ENCODE measurements around the gene PRDM16. TPM values are rescaled to one million over a fixed set of nuclear protein-coding genes. Genes with fewer than 3 reads are reported as not detected.

PRDM16 gene
- total RNA-seq, 1 experiment from 2014 or later, result 0.09 TPM

DNA sequence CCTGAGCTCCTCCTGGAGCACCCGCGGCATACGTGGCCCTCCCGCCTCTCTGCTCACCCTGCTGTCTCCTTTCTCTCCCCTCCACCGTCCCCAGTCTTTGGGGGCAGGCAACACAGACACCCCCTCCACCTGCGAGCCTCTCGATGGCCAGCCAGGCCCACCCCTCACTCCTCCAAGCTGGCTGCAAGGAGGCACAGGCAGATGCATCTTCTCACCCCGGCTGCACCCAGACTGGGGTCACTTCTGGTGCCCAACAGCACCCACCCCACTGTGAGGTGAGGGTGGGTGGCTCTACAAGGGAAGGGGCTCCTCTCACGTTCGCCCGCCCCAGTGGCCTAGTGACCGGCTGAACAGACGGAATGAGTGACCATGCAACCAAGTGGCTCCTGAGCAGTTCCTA, 277.5 kb downstream of the PRDM16 start:
- no peaks in the 10 kb centered on the region for H3K27me3 Mint-ChIP-seq (ENCODE audit: unreplicated experiment)
- intact Hi-C loops (cut with micrococcal nuclease; ENCODE audit: unreplicated experiment), result no loop called here
- H3K4me1 Mint-ChIP-seq (ENCODE audit: low read depth, unreplicated experiment), result no peaks in the 10 kb centered on the region

DNA sequence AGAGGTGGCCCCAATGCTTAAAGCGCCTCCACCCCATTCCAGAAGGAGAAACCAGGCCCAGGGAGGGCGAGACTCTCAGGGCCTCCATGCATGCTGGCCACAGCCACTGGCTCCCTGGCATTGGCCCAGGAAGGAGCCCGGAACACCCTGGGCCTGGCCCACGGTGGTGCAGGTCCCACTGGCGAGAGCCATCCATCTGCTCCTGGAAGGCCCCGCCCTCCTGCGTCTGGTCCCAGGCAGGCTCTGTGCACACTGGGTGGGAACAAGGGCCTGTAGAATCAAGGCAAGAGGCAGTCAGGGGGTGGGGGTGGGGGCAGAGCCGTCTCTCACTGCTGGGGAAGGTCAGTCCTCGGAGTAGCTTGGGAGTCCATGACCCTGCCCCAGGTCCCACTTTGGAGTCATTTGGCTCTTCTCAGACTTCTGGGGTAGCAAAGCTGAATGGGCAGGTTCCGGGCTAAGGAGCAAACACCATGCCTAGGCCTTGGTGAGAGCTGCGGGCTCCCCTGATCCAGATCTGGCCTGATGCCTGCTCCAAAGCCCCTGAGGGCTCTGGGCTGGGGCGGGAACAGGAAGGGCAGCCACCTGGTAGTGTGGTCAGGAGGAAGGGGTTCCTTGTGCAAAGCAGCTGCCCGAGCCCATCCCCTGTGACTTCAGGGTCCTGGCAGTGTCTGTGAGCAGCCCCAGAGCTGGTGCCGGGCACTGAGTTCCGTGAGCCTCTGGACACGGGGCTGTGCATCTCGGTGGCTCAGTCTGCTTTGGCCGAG, 278.4 kb downstream of the PRDM16 start:
- H3K27me3 Mint-ChIP-seq (ENCODE audit: unreplicated experiment), result peaks cover 9% of the 10 kb centered on the region
- no peak overlapping the region for H3K27ac Mint-ChIP-seq (ENCODE audit: unreplicated experiment)
- TF ChIP-seq CTCF (IDR thresholded peaks at IDR 0.05; ENCODE audit: unreplicated experiment), result no peak
- BruUV-seq (replicated peaks), result no TSS peak
- peaks cover 3% of the 10 kb centered on the region for H3K9me3 Mint-ChIP-seq (ENCODE audit: low read depth, unreplicated experiment)
- CTCF ChIA-PET, result interaction anchor here (1.3 kb wide), 1 partner anchor 8 kb away, joined by 5 read pairs; no protein-coding TSS in a partner anchor
- H3K36me3 Mint-ChIP-seq (ENCODE audit: insufficient read depth, unreplicated experiment), result no peaks in the 10 kb centered on the region
- no peak overlapping the region for H3K4me3 Mint-ChIP-seq (ENCODE audit: low read depth, unreplicated experiment)
- no peaks in the 10 kb centered on the region for H3K4me1 Mint-ChIP-seq (ENCODE audit: low read depth, unreplicated experiment)
- intact Hi-C loops (cut with micrococcal nuclease; ENCODE audit: unreplicated experiment), result no loop called here
- no peak for DNase-seq

More for the DNA sequence above, 277.5 kb downstream of the PRDM16 start:
- H3K4me3 Mint-ChIP-seq (ENCODE audit: low read depth, unreplicated experiment), result no peak overlapping the region
- CTCF ChIA-PET, result no interaction called here
- no TSS peak for BruUV-seq (replicated peaks)
- H3K27ac Mint-ChIP-seq (ENCODE audit: unreplicated experiment), result no peak overlapping the region
- no peak for DNase-seq
- H3K9me3 Mint-ChIP-seq (ENCODE audit: low read depth, unreplicated experiment), result peaks cover 3% of the 10 kb centered on the region
- no peak for TF ChIP-seq CTCF (IDR thresholded peaks at IDR 0.05; ENCODE audit: unreplicated experiment)
- H3K36me3 Mint-ChIP-seq (ENCODE audit: insufficient read depth, unreplicated experiment), result no peaks in the 10 kb centered on the region

DNA sequence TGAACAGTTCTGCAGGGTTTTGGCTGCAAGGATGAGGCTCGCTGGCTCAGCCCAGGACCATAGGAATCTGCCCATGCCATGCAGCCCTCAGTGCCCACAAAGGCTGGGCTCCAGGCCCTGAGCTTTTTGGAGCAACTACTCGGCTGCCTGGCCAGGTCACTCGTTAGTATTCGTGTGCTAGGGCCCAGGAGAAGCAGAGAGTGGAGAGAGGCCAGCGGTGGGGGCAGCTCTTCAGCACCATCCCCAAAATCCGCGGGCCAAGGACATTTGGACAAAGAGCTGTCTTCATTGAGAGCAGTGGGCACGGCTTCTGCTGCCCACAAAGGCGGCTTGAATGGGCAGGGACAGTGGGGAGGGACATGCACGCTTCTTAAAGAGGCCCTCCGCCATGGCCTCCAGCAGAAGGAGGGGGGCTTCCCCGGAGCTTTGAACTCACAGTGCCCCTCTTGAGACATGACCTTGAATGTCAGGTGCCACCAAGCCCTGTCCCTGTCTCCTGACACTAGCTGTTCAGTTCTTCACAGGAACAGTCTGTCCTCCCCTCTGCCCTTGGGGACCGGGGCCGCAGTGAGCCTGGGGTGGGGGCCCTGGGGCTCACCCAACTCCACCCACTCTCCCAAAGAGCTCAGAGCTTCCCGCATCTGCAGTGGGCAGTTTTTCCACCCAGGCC, 279.3 kb downstream of the PRDM16 start:
- DNase-seq, result no peak
- peaks cover 14% of the 10 kb centered on the region for H3K27me3 Mint-ChIP-seq (ENCODE audit: unreplicated experiment)
- BruUV-seq (replicated peaks), result no TSS peak
- H3K4me1 Mint-ChIP-seq (ENCODE audit: low read depth, unreplicated experiment), result no peaks in the 10 kb centered on the region
- intact Hi-C loops (cut with micrococcal nuclease; ENCODE audit: unreplicated experiment), result no loop called here
- H3K36me3 Mint-ChIP-seq (ENCODE audit: insufficient read depth, unreplicated experiment), result no peaks in the 10 kb centered on the region
- H3K27ac Mint-ChIP-seq (ENCODE audit: unreplicated experiment), result no peak overlapping the region
- no peak for TF ChIP-seq CTCF (IDR thresholded peaks at IDR 0.05; ENCODE audit: unreplicated experiment)
- CTCF ChIA-PET, result interaction anchor here (1.3 kb wide), 1 partner anchor 9 kb away, joined by 5 read pairs; no protein-coding TSS in a partner anchor
- H3K9me3 Mint-ChIP-seq (ENCODE audit: low read depth, unreplicated experiment), result peaks cover 2% of the 10 kb centered on the region
- H3K4me3 Mint-ChIP-seq (ENCODE audit: low read depth, unreplicated experiment), result no peak overlapping the region

- Mint-ChIP-seq H3K4me3 (ENCODE audit: low read depth, unreplicated experiment) (no peak overlapping the region), H3K9me3 (ENCODE audit: low read depth, unreplicated experiment) (no peaks in the 10 kb centered on the region), H3K27ac (ENCODE audit: unreplicated experiment) (no peak overlapping the region), H3K27me3 (ENCODE audit: unreplicated experiment) (peaks cover 14% of the 10 kb centered on the region), H3K4me1 (ENCODE audit: low read depth, unreplicated experiment) (no peaks in the 10 kb centered on the region), H3K36me3 (ENCODE audit: insufficient read depth, unreplicated experiment) (no peaks in the 10 kb centered on the region)
- TF ChIP-seq CTCF (IDR thresholded peaks at IDR 0.05; ENCODE audit: unreplicated experiment), result peak; percentile 46
- BruUV-seq (replicated peaks), result no TSS peak
- peak; percentile 49 for DNase-seq
- CTCF ChIA-PET, result interaction anchor here (0.9 to 1.3 kb wide), 4 partner anchors 9 to 36 kb away, joined by 4 to 9 read pairs (median 5); no protein-coding TSS in a partner anchor
- intact Hi-C loops (cut with micrococcal nuclease; ENCODE audit: unreplicated experiment), result no loop called here
Measured at GRCh38 chr1:3349161-3349967, 280.4 kb downstream of the PRDM16 start.
